ENCODE results near the gene TMEM164.

The TMEM164 gene

DNA sequence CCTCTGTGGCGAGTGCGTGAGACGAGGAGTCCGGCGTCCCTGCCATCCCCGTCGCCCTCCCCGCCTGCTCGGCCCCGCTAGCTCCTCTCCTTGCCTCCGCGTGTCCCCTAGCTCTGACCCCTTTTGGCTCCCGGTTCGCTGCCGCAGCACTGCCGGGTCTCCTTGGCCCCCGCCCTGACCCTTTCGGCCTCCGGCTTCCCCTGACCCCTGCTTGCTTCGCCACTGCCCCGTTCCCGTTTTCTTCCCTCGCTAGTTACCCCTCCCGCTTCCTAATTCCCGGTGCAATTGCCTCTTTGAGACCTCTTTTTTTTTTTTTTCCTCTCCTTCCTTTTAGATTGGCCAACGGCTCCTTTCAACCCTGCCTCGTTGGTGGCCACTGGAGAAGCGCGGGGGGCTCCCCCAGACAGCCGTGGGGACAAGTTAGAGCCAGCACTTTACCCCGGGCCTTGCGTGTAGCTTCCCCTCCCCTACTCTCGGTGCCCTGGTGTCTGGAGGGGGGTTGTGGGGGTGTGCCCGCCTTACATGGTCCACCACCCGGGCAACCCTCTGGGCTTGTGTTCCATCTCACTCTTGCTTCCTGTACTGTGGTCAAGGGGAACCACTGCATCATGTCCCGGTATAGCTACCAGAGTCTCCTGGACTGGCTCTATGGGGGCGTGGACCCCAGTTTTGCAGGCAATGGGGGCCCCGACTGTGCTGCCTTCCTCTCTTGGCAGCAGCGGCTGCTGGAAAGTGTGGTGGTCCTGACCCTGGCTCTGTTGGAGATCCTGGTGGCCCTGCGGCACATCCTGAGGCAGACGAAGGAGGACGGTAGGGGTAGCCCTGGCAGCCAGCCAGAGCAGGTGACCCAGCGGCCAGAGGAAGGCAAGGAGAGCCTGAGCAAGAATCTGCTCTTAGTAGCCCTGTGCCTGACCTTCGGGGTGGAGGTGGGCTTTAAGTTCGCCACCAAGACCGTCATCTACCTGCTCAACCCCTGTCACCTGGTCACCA is 548 bp downstream of the TMEM164 start:
- peak; percentile 15 for DNase-seq (ENCODE audit: low spot score)

DNA sequence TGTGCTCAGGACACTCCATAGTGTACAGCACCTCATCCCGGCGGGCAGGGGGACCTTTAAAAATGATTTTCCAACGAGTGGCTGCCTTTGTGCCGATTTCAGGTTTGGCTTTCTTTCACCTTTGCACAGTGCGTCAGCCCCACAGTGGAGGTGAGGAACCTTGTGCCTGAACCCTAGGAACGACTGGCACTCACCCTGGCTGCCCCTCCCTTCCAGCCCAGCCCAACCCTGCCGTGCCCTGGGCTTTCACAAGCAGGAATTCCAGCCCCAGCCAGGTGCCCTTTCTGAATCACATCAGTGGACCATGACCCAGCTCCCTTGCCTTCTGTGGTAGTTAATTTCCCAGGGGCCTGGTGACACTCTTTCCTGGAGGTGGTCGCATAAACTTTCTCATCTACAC is 1.3 kb downstream of the TMEM164 start:
- DNase-seq (ENCODE audit: low spot score) = no peak

DNA sequence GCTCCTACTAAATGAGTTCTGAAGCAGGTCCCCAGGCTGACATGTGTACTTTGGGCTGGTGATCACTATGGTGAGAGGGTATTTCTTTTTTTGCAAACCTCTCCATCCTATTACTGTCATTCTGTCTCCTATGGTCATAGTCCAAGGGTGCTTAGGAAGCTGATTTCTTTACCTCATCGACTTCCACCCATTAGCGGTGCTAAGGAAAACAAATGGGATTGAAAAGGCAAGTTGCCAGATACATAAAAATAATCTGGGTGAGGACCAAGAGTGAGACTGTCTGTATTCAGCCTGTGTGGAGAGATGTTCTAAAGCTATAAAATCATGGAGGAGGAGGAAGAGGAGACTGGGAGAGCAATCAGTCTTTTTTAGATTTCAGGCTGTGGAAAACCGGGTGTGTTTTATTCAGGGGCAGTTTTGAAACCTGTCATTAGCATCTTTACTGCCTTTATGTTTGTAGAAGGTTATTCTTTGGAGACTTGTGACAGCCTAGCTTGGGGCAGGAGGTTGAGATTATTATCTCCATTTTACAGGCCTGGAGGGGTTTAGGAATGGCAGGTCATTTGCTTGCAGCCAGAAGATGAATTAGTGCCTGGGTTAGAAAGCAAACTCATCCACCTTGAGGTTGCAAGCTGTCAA is 1.9 kb downstream of the TMEM164 start:
- no peak for DNase-seq (ENCODE audit: low spot score)

DNA sequence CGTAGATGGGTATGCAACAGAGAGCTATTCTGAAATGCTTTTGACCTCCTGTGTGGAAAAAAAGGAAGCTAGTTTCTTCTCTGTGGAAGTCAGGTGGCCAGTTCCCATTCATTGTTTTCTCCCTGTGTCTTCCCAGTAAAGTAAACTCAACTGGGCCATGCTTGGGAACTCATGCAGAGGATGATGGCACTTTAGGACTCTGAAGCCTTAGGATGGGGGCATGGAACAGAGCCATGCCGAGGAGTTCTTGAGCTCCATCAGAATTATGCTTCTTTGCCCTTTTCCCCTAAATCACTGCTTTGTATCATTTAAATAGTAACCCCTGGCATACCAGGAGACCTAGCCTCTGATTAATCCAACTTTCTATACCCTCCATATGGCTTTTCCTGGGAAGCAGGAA is 3.2 kb downstream of the TMEM164 start:
- no peak for DNase-seq (ENCODE audit: low spot score)

DNA sequence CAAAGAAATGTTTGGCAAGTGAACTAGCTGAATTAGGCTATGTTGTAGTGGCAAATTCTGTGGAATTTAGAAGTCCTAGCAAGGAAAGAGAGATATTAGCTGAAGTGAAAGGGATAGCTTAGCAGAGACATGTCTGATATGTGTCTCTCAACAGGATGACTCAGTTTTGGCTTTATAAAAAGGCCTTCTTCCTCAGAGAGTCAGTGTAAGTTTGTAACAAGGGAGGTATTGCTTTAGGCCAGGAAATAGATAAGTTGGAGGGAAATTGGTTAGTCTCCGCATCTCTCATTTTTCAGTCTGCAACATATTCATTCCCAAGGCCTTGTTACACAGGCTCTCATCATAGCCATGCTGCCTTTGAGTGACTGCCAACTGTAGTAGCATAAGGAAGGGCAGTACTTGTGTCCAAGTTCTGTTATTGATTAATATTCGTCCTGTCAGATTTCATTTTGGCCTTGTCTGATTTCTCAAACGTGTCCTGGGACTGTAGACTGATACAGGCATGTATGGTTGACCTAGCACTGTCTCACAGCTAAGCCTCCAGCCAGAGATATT is 4.0 kb downstream of the TMEM164 start:
- no peak for DNase-seq (ENCODE audit: low spot score)

DNA sequence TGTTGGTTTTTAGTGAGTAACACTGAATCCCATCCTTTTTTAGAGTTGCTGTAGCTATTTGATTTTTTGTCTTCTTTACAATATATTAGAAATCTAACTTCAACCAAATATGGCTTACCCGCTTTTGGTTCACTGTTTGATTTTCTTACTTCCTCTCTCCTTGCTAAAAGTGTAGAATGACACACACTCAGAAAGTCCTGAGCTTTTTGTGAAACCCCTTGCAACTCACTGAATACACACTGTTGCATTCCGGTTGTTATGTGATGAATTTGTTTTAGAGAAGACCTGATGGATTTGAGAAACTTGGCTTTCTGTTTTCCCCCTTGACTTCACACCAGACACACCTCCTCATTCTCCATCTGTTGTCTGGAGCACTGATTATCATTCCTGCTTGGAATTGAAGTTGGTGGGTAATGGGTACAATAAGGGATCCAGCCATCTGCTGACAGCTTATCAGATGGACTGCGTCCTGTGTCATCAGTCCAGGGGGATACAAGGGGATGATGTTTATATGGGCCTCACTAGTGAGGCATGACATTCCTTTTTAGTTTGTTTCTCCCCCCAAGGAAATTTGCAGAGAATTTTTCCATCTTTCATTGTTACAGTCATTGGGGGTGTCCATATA is 5.2 kb downstream of the TMEM164 start:
- DNase-seq (ENCODE audit: low spot score) = no peak

DNA sequence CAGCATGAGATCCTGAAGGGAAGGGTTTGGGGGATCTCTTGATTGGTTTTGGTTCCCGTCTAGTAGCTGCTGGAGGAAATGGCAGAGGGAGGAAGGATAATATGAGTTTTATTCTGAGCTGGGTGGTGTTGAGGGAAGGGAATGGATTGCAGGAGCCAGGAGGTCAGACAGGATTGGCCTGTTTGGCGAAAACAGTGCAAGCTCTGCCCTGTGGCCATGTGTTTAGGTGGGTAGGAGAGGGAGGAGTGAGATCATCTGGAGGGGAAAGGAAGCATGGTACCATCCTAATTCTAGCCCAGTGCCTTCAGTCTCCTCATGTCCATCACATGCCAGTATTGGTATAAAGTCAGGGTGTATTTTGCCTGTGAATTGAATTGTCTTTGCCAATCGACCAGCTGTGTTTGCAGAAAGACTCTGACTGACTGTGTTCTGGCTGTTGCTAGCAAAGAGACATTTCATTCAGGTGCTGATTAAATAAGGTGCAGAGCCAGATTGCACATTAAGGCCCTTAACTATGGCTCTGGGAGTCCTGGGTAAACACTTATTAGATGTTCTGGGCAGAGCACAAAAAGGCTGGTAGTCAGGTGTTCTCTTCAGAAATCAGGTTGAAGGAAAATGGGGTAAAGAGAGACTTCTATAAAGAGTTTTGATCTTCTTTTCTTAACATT is 10.0 kb downstream of the TMEM164 start:
- no peak for DNase-seq (ENCODE audit: low spot score)

DNA sequence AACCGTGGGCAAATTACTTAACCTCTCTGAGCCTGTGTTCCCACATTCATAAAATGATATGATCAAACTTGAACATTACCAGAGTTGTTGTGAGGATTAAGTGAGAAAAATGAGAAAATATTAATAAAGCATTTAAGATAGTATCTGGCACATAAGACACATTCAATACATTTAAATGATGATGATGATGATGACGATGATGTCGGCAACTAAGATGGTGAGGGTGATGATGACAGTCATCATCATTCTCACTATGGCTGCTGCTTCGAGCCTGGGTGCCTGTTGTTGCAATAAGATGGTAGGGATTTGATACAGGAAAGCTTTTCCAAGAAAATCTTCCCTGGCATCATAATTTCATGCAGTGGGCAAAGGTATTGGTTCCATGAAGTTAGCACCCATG is 11.1 kb downstream of the TMEM164 start:
- no peak for DNase-seq (ENCODE audit: low spot score)

DNA sequence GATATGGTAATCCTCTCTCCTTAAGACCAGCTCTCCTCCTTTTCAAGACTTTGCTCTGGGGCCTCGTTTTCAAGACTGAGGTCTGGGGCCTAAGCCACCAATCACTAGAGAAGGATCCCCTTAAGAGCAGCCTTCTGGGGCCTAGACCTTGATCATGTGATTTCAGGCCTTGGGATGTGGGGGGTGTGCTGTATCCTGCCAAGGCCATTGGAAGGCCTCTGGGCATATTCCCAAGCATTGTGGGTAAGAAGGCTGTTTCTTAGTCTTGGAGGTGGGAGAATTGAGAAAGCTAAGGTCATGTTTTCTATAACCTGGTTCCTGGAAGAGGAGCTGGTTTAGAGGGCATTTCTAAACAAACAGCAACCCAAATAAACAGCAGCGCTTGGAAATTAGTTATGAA is 12.1 kb downstream of the TMEM164 start:
- no peak for DNase-seq (ENCODE audit: low spot score)

DNA sequence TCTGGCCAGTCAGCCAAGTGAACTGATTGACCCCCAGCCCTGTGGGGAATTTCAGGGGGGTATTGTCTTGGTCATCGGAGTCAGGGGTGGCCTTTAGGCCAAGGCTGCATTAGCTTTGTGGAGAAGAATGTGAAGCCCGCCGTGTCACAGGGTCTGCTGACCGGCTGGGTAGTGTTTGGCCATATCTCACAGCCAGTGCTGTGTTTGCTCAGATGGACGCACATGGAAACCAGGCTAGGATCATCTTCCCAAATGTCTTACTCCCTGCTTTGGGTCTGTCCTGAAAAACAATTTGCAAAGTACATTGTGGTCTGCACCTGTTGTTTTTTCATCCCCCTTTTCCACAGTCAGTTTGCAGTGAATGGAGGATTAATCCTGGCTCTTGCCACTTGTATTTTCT is 13.0 kb downstream of the TMEM164 start:
- DNase-seq (ENCODE audit: low spot score) = no peak

DNA sequence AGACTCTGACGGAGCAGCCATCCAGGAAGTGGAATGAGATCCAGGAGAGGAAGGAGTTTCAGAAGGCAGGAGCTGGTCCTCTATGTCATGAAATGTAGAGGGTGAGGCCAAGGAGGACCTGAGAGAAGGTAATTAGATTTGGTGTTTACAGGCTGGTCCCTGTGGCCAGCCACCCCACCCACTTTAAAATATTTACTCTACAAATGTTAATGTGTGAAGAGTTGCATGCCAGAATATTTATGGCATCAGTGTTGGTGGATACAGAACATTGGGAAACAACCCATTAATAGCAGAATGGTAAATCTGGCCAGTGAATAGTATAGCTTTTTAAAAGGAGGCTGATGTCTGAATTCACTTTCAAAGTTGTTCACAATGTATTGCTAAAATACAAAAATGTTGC is 17.6 kb downstream of the TMEM164 start:
- no peak for DNase-seq (ENCODE audit: low spot score)

DNA sequence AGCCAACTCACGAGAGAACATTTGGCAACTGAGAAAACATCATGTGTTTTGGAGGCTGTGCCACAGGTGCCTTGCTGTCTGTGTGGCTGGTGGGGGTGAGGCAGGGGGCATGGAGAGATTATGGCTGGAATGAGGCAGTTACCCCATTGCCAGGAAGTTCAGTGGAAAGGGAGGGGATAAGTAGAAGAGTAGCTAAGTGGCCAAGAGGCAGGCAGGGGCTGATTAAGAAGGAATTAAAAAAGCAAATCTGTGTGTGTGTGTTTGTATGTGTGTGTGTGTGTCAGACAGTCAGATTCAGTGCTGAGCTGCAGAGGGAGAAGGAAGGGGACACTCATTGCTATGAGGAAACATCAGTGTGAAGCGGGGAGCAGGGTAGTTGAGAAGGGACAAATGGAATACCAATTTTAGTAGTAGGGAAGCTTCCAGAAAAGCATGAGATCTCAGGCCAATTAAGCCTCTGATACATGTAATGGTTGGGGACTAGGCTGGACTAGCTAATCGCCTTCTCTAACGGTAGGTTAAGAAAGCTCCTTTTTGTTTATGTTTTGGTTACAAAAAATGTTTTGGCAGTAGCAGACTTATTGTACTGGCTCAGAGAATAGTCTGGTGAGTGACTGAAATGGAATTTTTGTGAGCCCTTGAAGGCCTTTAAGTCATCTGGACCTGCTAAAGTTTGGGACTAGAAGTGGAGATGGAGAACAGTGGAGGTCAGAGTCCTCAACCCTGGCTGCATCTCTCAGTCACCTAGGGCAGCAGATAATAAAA is 18.5 kb downstream of the TMEM164 start:
- peak; percentile 22 for DNase-seq (ENCODE audit: low spot score)

DNA sequence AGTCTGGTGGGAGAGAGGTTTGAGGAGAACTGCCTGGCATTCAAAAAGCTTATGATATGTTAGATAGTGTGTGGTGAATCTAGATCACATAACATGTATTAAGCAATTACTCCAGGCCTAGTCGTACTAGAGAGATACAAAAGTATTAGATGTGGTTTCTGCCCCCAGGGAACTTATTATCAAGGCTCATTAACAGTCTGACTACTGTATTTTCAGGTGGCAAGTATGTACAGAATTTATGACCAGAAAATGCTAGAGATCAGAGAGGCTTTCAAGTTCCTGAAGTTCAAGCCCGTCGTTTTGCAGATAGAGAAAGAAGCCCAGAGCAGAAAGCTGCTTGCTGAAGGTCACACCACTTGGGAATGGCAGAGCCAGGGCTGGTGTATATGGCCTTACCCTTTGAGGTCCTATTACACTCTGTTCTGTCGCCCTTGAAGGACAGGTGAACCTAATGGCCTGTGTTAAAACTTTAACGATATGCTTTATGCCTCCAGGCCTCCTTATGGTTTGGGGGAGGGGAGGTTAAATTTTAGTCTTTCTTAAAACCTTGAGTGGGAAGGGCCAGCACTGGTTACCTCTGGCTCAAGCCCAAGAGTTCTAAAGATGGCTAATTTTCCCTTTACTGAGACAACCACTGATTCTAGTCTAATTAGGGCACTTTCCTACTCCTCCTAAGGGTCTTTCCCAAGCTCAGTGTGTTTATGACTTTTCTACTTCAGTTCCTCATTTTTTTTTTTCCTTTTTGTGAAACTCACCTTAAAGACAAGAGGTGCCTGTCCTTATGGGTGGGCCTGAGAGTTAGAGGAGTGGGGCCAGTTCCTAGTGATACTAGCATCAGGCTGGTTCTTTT is 19.9 kb downstream of the TMEM164 start:
- no peak for DNase-seq (ENCODE audit: low spot score)

DNA sequence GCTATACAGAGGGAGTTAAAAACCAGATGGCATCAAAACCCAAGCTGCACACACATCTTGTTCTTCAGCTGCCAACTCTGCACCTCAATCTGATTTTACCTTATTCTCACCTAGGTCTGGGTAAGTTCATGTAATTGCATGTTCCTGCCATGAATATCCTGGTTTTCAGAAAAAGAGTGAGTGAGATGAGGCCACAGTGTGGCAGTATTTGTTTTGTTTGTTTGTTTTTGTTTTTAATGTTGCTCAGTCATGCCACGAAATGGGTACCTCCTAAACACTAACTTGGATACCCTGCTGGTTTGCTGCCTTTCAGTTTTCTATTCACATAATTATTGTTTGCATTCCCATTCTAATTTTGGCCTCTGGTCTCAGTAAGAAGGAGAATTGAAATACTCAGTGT is 22.5 kb downstream of the TMEM164 start:
- DNase-seq (ENCODE audit: low spot score) = no peak

DNA sequence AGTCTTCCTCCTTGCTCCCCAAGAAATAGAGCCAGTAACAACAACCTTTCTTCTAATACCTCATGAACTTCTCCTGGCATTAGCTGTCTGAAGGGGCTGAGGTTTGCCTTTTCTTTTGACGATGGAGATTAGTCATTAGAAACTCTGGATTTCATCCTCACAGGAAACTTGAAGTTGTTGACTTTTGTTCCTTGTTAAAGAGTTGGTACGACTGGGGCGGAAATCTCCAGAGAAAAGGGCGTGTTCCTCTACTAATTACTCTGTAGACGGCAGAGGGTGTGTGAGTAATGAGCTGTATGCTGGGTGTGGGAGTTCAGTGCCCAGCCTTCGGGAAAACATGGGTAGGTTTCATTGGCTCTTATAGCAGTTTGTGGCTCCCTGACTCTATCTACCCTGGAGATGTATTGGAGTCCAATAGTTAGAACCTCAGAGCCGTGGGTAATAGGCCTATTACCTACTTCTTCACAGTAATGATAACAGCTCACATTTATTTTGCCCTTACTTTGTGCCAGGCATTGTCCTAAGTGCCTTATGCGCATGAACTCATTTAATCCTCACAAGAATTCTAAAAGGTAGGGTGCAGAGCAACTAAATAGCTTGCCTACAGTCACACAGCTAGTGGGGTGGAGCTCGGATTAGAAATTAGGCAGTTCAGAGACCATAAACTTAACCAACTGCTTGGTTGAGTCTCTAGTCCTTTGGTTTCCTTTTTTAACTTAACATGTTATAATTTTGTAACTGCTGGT is 23.4 kb downstream of the TMEM164 start:
- DNase-seq (ENCODE audit: low spot score) = no peak

DNA sequence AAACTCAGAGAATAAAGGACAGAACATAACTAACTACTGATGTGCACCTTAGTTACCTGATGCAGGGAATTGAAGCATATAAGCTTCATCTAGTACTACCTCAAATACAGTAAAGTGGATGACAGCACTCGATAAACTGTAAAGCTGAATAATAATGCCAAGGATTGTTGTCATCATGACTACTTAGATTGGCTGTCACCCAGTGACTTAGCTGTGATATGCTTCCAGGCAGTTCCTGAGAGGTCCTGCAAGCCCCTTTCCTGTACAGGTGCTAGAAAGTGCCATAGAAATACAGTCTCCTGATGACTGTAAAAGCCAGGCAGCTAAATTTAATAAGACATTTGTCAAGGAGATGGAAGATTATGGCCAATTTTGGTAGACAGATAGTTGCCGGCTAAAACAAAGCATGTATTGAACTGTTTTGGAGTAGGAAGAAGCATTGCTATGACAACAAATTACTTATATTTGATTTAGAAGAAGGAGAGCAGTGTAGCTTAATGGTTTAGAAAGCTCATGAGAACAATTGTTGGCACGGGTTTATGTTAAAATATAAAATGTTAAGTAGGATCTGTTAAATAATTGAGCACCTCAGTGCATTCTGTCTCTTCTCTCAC is 29.7 kb downstream of the TMEM164 start:
- no peak for DNase-seq (ENCODE audit: low spot score)

DNA sequence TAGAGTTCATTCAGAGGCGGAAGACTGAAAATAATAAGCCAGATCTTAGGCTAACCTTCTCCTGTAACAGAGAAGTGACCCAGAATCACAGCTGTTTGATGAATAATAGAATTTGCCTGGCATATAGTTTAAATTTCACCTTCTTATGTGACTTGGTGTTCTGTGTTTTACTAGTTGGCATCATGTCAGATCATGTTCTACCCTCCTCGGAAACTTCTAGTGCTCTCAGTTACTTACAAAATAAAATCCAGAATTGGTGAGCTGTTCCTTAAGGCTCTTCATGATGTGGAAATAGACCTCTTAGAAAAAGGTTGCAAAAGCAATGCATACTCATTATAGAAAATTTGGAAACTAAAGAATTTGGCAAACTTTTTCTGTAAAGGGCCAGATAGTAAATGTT is 31.1 kb downstream of the TMEM164 start:
- DNase-seq (ENCODE audit: low spot score) = no peak

DNA sequence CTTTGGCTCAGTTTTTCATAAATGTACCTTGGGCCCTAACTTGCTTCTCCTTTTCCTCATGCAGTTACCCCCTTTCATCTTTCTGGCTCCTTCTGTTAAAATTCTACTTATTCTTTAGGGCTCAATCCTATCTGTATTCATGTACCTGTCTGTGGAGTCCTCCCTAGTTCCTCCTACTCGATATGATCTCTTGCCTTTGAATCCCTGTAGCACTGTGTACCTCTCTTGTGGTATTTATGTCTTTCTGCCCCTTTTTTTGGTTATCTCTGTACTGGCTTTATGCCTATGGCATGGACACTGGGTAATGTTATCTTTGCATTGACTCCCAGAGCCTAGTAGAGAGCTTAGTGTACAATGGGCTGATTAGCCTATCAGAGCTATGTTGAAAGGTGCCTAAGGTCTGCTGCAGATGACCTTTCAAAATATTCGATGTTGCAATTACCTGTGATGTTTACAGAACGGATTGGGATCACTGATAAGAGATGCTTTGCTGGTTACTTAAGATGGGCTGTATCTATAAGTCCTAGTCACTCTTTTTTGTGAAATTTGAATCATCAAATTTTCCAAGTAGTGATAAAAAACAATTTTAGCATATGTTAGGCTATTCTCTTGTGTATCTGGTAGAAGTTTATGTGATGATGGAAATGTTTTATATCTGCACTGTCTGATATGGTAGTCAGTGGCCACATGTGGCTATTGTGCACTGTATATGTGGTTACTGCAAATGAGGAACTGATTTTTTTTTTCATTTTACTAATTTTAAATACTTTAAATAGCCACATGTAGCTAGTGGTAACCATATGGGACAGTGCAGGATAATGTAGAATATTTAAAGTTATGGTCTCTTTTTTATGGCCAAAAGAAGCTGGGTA is 33.5 kb downstream of the TMEM164 start:
- no peak for DNase-seq (ENCODE audit: low spot score)

Data from AG08396 (cell line).